Activated CD4-positive, alpha-beta T cell treated with anti-CD3 and anti-CD28 coated beads, Interleukin-2, amount 10 ng/mL, durations not matched to agents 7 days and 5 days (primary cell): ENCODE data around the gene RAD51B. TPM values are rescaled to one million over a fixed set of nuclear protein-coding genes. Genes with fewer than 3 reads are reported as not detected.

Source experiments
- CTCF ChIA-PET: fragments of 350-600 bp; sonication (Branson Sonifier 250); formaldehyde crosslinking; loops from one replicate; lab custom pipeline; 2021; ENCODE audit warnings: antibody characterized with exemption; lab: Charles Lee
- POLR2A ChIA-PET: fragments of 350-600 bp; sonication (Branson Sonifier 250); formaldehyde crosslinking; loops from one replicate; lab custom pipeline; 2021; ENCODE audit warnings: antibody characterized with exemption; lab: Charles Lee
- DNase-seq: peaks from one replicate; pipeline ENCODE4 v3.0.0-alpha.2; 2020
- H3K27ac Mint-ChIP-seq: one replicate; pipeline ENCODE4 v1.8.0; 2021; ENCODE audit warnings: mild to moderate bottlenecking, moderate library complexity, mixed read lengths
- H3K27me3 Mint-ChIP-seq: one replicate; pipeline ENCODE4 v1.8.0; 2021; ENCODE audit warnings: mixed read lengths
- H3K36me3 Mint-ChIP-seq: one replicate; pipeline ENCODE4 v1.8.0; 2021; ENCODE audit warnings: low read depth, mixed read lengths
- H3K4me1 Mint-ChIP-seq: one replicate; pipeline ENCODE4 v1.8.0; 2021; ENCODE audit warnings: mixed read lengths
- H3K4me3 Mint-ChIP-seq: one replicate; pipeline ENCODE4 v1.8.0; 2021; ENCODE audit warnings: mild to moderate bottlenecking, moderate library complexity, mixed read lengths
- H3K9me3 Mint-ChIP-seq: one replicate; pipeline ENCODE4 v1.8.0; 2021; ENCODE audit warnings: mixed read lengths
- total RNA-seq, 2 experiments: library from RNA; stranded (reverse); gene quantifications; one replicate each; pipeline ENCODE4 v1.2.3, GENCODE V29; 2021

Gene RAD51B
- total RNA-seq, 2 experiments from 2014 or later: 20.6 to 30.3 TPM

DNA sequence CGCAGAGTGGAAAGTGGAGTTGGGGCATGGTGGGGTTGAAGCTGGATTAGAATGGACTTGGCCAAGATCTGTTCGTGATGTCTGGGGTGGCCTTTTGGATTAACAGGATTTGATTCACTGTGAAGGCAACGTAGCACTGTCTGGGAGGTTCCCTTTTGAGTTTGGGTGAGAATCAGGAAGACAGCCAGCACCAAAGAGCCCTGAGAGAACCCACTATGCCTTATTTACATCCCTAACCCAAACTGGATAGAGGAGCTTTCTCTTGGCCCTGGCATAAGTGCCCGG is 703.7 kb downstream of the RAD51B start:
- ChIA-PET CTCF (interaction anchor here (0.5 kb wide), 1 partner anchor 42 kb away, joined by 3 read pairs; no protein-coding TSS in a partner anchor), POLR2A (no interaction called here)
- H3K4me3 Mint-ChIP-seq: no peak overlapping the region
- no peak for DNase-seq
- H3K9me3 Mint-ChIP-seq: peaks cover 6% of the 10 kb centered on the region
- no peaks in the 10 kb centered on the region for H3K27me3 Mint-ChIP-seq
- H3K36me3 Mint-ChIP-seq: no peaks in the 10 kb centered on the region
- peaks cover 6% of the 10 kb centered on the region for H3K4me1 Mint-ChIP-seq
- H3K27ac Mint-ChIP-seq: no peak overlapping the region

DNA sequence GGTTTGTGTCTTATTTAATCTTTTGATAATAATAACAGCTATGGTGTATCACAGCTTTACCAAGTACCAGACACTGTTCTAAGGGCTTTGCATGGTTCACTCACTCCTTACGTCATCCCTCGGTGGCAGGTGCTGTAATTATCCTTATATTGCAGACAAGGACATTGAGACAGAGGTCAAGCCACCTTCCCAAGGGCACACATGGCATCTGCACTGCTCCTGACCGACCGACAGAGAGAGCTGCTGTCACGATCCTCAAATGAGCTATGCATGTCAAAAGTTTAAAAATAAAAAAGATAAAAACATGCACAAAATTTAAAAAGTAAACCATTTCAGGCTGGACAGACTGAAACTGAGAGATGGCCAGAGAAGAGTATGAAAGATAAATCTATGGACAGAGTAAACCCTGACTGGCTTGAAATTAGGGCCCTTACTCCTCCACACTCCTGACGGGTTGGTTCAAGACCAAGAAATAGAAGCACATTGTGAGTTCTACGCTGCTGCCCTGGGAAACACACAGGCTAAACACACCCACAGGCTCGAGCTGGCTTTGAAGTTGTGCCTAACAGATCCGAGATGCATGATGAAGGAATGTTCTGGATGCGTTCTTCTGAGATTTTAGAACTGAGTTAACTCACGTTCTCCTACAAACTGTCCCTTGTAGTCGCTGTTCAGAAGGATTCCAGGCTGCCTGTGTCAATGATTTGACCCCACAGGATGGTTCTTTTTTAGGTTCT is 704.6 kb downstream of the RAD51B start:
- ChIA-PET POLR2A (no interaction called here), CTCF (interaction anchor here (0.7 to 1.5 kb wide), 2 partner anchors 15 to 18 kb away, joined by 3 to 4 read pairs; no protein-coding TSS in a partner anchor)
- H3K27ac Mint-ChIP-seq: no peak overlapping the region
- H3K27me3 Mint-ChIP-seq: no peaks in the 10 kb centered on the region
- no peak for DNase-seq
- peaks cover 6% of the 10 kb centered on the region for H3K9me3 Mint-ChIP-seq
- H3K4me3 Mint-ChIP-seq: no peak overlapping the region
- no peaks in the 10 kb centered on the region for H3K36me3 Mint-ChIP-seq
- H3K4me1 Mint-ChIP-seq: peaks cover 6% of the 10 kb centered on the region

DNA sequence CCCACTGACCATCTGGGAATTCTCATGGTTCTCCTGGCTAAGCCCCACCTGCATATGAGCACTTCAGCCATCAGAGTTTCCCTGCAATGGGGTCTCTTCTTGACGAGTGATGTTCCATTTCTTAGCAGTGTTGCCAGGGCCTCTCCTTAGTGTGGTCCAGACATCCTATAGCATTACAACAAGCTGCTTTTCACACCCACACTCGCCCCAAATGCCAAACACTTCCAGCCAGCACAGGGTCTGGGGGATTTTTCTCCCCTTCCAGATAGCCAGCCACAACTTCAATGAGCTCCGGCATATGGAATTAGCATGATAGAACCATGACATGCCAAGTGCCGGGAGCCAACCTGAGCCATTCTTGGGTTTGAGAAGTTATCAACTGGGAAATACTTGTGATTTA is 705.9 kb downstream of the RAD51B start:
- no peaks in the 10 kb centered on the region for H3K27me3 Mint-ChIP-seq
- H3K27ac Mint-ChIP-seq: no peak overlapping the region
- peaks cover 4% of the 10 kb centered on the region for H3K36me3 Mint-ChIP-seq
- POLR2A ChIA-PET: no interaction called here
- peaks cover 16% of the 10 kb centered on the region for H3K9me3 Mint-ChIP-seq
- no peak overlapping the region for H3K4me3 Mint-ChIP-seq
- DNase-seq: no peak
- CTCF ChIA-PET: interaction anchor here (0.5 to 1.5 kb wide), 3 partner anchors 18 to 660 kb away, joined by 3 to 4 read pairs (median 4); no protein-coding TSS in a partner anchor
- H3K4me1 Mint-ChIP-seq: no peaks in the 10 kb centered on the region

DNA sequence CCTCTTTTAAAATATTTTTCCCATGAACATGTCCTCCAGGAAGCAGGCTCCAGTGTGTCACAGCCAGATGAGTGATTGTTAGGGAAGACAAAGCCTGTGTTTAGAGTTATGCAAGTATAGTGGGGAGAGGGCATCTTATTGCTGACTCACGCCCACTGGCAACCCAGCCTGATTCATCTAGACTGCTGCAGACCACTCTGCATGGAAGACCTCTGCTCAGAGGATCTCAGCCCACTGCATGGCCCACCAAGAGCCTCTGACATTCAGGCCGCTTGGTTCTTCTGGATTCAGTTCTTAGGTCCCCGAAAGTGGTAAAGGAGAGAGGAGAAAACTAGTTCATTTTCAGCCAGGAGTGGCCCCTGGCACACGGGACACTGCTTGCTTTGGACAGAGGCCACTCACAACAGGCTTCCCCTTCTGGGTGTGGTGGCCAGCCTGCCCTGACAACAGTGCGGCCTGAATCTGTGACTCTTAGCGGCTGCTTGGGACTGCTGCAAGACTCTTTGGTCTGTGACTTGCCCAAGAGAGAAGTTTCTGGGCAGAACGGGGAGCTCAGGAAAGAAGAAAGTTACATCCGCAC is 707.0 kb downstream of the RAD51B start:
- ChIA-PET CTCF (interaction anchor here (1.4 kb wide), 1 partner anchor 46 kb away, joined by 3 read pairs; no protein-coding TSS in a partner anchor), POLR2A (no interaction called here)
- Mint-ChIP-seq H3K27ac (no peak overlapping the region), H3K36me3 (peaks cover 6% of the 10 kb centered on the region), H3K4me3 (no peak overlapping the region), H3K9me3 (peaks cover 21% of the 10 kb centered on the region), H3K27me3 (no peaks in the 10 kb centered on the region), H3K4me1 (no peaks in the 10 kb centered on the region)
- DNase-seq: no peak

DNA sequence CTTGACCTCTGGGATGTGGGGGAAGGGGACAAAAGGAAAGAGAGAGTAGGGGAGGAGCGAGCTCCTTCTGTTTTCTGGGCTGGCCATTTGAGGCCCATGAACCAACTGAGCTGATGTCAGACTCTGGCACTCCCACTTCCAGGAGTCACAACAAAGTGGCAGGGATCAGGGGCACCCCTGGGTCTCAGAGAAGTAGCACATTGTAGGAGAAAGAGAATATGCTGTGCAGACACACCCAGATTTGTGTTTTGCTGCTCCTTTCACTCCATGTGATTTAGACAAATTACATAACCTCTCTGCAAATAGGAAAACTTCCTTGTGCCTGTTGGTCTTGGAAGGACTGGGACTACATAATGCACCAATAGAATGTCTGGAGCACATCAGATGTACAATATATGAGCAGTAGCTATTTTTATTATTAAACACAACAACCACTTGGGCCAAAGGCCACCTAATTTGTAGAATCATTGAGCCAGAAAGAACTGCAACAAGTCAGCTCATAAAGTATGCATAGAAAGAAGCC is 707.8 kb downstream of the RAD51B start:
- ChIA-PET CTCF (interaction anchor here (1.4 to 1.8 kb wide), 2 partner anchors 13 to 45 kb away, joined by 3 to 4 read pairs; no protein-coding TSS in a partner anchor), POLR2A (no interaction called here)
- Mint-ChIP-seq H3K4me3 (no peak overlapping the region), H3K4me1 (no peaks in the 10 kb centered on the region), H3K9me3 (peaks cover 23% of the 10 kb centered on the region), H3K27me3 (no peaks in the 10 kb centered on the region), H3K36me3 (peaks cover 9% of the 10 kb centered on the region), H3K27ac (no peak overlapping the region)
- DNase-seq: no peak

DNA sequence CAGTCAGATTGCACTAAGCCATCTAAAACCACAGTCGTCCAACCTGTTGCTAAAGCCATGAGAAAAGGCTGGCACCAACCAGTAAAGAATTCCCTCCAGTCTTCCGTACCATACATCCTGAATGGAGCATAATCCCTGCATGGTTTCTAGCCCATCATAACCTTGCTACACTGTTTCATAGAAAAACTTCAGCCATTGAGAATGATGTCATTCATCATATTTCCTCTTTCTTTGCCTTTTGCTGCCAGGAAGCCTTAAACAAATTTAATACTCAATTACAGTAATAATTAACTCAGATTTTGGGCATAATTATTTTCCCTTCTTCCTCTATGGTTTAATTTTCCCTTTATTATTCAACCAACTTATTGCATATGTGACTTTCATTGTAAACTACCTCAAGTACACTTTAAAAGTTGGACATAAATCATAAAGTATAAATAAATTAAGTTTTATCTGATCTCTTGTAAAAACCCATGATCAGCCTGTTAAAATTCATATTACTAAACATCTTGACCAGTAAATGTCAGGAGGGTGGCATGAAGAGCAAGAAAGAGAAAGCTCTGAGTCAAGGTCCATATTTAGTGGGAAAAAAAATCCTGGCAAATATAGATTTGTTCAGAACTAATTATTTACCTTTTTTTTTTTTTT is 708.6 kb downstream of the RAD51B start:
- Mint-ChIP-seq H3K9me3 (peaks cover 23% of the 10 kb centered on the region), H3K27me3 (no peaks in the 10 kb centered on the region), H3K4me3 (no peak overlapping the region), H3K4me1 (no peaks in the 10 kb centered on the region), H3K36me3 (peaks cover 9% of the 10 kb centered on the region), H3K27ac (no peak overlapping the region)
- ChIA-PET CTCF (interaction anchor here (1.4 to 1.8 kb wide), 2 partner anchors 12 to 44 kb away, joined by 3 to 4 read pairs; no protein-coding TSS in a partner anchor), POLR2A (no interaction called here)
- DNase-seq: no peak

DNA sequence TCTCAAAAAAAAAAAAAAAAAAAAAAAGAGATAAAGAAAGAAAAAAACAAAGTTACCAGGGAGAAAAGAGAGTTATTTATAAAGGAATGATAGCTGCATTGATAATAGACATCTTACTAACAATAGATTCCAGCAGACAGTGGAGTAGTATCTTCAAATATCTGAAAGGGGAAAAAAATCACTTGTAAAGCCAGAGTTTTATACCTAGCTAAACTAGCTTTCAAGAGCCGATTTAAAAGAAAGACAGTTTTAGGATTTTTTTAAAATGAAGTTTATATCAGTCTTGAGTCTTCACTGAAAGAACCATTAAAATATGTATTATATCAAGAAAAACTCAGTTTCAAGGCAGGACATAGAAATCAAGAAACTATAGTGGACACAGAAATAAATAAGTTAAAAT is 710.9 kb downstream of the RAD51B start:
- Mint-ChIP-seq H3K4me3 (no peak overlapping the region), H3K27ac (no peak overlapping the region), H3K9me3 (peaks cover 20% of the 10 kb centered on the region), H3K27me3 (no peaks in the 10 kb centered on the region), H3K36me3 (peaks cover 9% of the 10 kb centered on the region), H3K4me1 (no peaks in the 10 kb centered on the region)
- POLR2A ChIA-PET: no interaction called here
- no peak for DNase-seq
- CTCF ChIA-PET: interaction anchor here (1.1 kb wide), 1 partner anchor 9 kb away, joined by 3 read pairs; no protein-coding TSS in a partner anchor

DNA sequence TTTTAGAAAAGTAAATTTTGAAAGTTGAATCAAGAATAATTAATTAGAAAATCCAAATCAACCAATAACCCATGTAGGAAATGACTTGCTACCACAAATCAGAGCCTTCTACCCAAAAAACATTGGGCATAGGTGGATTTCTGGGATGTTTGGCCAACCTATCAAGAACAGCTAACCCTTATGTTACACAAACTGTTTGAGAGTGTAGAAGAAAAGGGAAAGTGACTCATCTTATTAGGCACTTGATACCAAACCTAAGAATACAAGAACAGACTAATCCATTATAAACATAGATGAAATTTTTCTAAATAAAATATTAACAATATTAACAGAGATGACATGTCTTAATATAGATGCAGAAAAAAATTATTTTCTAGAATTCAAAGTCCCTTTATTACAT is 712.9 kb downstream of the RAD51B start:
- Mint-ChIP-seq H3K9me3 (peaks cover 20% of the 10 kb centered on the region), H3K4me3 (no peak overlapping the region), H3K4me1 (no peaks in the 10 kb centered on the region), H3K27me3 (no peaks in the 10 kb centered on the region), H3K27ac (no peak overlapping the region), H3K36me3 (peaks cover 9% of the 10 kb centered on the region)
- ChIA-PET POLR2A (no interaction called here), CTCF (no interaction called here)
- no peak for DNase-seq

DNA sequence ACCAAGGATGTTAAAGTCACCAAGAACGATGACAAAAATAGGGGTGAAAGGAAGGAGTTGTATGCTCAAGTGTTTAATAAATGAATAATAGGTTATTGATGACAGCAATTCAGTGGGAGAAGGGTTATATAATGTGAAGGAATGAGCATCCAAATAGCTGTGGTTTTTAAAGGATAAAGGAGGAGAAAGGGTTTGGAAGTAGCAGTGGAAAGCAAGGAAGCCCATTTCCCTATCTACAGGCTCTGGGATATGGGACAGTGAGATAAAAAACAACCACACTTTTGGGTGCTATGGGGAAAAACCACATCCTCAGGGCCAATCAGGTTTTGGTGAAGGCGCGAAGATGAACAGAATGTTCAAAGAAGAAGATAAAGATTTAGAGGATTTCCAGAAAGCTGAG is 714.7 kb downstream of the RAD51B start:
- CTCF ChIA-PET: no interaction called here

DNA sequence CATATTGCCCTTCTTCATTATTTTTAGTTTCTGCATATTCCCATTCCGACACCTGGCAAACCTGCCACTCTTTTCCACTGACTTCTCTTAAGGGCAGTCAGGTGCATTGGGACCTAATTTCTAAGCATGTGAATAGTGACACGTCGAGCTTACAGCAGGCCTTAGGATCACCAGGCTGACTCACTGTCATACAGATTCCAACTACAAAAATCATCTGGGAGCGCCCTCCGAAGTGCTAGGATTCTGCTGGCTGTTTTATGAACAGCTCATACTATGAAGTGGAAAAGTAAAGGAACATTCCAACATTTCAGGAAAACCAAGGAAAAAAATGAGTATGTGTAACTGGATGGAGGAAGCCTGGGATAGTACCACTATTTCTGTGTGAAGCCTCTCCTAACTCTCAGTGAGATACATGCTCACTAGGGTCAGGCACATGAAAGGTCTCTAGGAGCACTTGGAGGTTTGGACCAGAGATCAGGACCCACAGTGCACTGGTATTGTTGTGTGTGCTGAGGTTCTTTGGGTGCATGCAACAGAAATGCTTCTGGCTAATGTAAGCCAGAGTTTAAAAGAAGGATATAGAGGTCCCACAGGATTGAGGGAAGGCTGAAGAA is 715.9 kb downstream of the RAD51B start:
- Mint-ChIP-seq H3K4me1 (no peaks in the 10 kb centered on the region), H3K36me3 (peaks cover 5% of the 10 kb centered on the region), H3K9me3 (peaks cover 8% of the 10 kb centered on the region), H3K27me3 (no peaks in the 10 kb centered on the region), H3K27ac (no peak overlapping the region), H3K4me3 (no peak overlapping the region)
- ChIA-PET CTCF (interaction anchor here (0.6 kb wide), 1 partner anchor 1569 kb away, joined by 3 read pairs; no protein-coding TSS in a partner anchor), POLR2A (no interaction called here)
- no peak for DNase-seq

More for the DNA sequence above, 714.7 kb downstream of the RAD51B start:
- POLR2A ChIA-PET: interaction anchor here (0.5 kb wide), 1 partner anchor 259 kb away, joined by 3 read pairs; no protein-coding TSS in a partner anchor
- H3K9me3 Mint-ChIP-seq: peaks cover 16% of the 10 kb centered on the region
- H3K4me3 Mint-ChIP-seq: no peak overlapping the region
- no peaks in the 10 kb centered on the region for H3K27me3 Mint-ChIP-seq
- no peak overlapping the region for H3K27ac Mint-ChIP-seq
- no peak for DNase-seq
- peaks cover 9% of the 10 kb centered on the region for H3K36me3 Mint-ChIP-seq
- H3K4me1 Mint-ChIP-seq: no peaks in the 10 kb centered on the region

DNA sequence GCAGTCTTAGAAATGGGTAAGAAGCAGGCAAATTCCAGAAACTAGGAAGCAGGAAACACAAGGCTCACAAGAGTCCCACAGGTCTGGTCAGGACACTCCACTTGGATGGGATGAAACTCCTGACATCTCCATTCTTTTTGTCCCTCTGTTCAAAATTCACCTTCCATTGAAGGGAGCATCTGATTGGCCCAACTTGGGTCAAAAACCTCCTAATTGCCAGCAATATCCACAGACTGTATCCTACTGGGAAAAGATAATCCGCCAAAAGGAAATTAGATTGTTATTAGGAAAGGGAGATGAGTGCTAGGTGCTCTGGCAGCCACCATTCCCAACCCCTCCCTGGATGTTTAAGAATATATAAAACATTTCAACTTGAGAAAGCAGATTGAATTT is 716.4 kb downstream of the RAD51B start:
- Mint-ChIP-seq H3K27me3 (no peaks in the 10 kb centered on the region), H3K9me3 (peaks cover 3% of the 10 kb centered on the region), H3K4me3 (no peak overlapping the region), H3K27ac (no peak overlapping the region), H3K36me3 (peaks cover 3% of the 10 kb centered on the region), H3K4me1 (no peaks in the 10 kb centered on the region)
- ChIA-PET CTCF (interaction anchor here (0.6 kb wide), 1 partner anchor 1568 kb away, joined by 3 read pairs; no protein-coding TSS in a partner anchor), POLR2A (no interaction called here)
- DNase-seq: no peak

DNA sequence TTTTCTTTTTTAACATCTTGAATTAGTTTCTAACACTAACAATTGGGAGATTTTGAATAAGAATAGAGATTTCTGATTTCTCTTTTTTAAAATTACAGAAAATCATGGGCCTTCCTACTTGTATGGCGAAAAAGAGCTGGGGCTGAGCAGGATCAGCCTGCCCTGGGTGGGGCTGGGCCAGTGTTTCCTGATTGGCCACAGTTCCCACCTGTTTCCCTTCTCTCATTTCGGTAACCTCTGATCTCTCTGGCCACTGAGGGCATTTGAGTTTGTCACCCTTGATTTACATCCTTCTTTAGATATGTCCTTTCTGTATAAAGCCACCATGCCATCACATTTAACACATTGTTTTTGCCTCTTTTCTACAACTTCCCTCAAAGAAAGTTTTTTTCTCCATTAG is 719.1 kb downstream of the RAD51B start:
- POLR2A ChIA-PET: no interaction called here
- CTCF ChIA-PET: no interaction called here
- Mint-ChIP-seq H3K27me3 (no peaks in the 10 kb centered on the region), H3K9me3 (no peaks in the 10 kb centered on the region), H3K36me3 (no peaks in the 10 kb centered on the region), H3K4me1 (no peaks in the 10 kb centered on the region), H3K4me3 (no peak overlapping the region), H3K27ac (no peak overlapping the region)
- no peak for DNase-seq
